A673 (cell line): Measurements from ENCODE around the gene HOXD4.

Experiments used
- CTCF ChIP-seq: fragments of 300-800, 200-600 bp; sonication (generic); conservative IDR thresholded peaks from 2 replicates; pipeline ENCODE4 v1.5.1; 2017; ENCODE audit warnings: low read depth, mild to moderate bottlenecking, antibody characterized with exemption, low read length, moderate library complexity, mixed read lengths
- EZH2 ChIP-seq: fragments of 200-600 bp; sonication (generic); IDR thresholded peaks from 2 replicates; pipeline ENCODE4 v1.6.1; 2017; ENCODE audit warnings: borderline replicate concordance, low read depth, mild to moderate bottlenecking, mixed read lengths, antibody characterized with exemption, low read length; ENCODE audit not compliant: poor library complexity, severe bottlenecking

- TF ChIP-seq CTCF = peak; percentile 94
- no peak for TF ChIP-seq EZH2
Measured at GRCh38 chr2:176140513-176141317, 10.6 kb upstream of the HOXD4 start.
